ENCODE data around the gene ESYT2.
A peak's percentile ranks its signal among the peaks of the same experiment; 100 is the strongest.
"Not testable (repeated sequence)": the region's sequence is repeated elsewhere in the genome, so short reads cannot be mapped to it uniquely, and the experiment has no call there.

The ESYT2 gene

DNA sequence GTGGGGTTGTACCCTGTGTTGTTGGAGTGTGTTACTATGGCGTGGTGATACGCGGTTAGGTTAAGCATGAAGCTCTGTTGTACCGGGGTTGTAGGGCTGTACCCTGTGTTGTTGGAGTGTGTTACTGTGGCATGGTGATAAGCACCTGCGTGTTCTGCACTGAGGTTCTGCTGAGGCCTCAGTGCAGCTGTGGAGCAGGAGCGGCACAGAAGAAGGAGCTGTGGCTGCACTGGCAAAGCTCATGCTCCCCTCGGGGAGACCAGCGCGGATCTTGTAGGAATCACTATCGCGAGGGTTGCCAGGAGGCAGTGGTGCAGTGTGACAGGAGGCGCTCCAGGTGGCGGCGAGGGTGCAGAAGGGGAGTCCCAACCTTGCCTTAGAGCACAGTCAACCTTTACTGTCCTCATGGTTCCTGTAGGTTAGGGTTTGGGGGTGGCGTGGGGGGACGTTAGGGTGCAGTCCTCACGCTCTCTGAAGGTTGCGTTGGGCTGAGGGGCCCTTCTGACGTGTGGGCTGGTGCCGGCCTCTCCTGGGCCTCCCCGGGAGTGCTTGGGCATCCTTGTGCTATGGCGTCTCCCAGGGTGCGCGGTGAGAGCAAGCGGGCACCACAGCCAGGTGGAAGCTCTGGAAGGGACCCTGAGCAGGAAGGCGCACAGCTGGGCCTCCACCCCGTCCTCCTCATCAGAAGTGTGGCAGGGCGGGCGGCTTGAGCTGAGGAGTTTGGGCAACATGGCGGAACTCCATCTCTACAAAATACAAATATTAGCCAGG lies 38.1 kb upstream of the ESYT2 start:
- no peak for DNase-seq (ENCODE audit: low spot score)
- TF ChIP-seq CTCF (IDR thresholded peaks at IDR 0.05; ENCODE audit: borderline replicate concordance, control extremely low read depth, extremely low read depth, insufficient read depth, missing control alignments), result no peak
- in situ Hi-C loops (cut with MboI; ENCODE audit: low sequenced_read_pairs, unreplicated experiment), result no loop called here

DNA sequence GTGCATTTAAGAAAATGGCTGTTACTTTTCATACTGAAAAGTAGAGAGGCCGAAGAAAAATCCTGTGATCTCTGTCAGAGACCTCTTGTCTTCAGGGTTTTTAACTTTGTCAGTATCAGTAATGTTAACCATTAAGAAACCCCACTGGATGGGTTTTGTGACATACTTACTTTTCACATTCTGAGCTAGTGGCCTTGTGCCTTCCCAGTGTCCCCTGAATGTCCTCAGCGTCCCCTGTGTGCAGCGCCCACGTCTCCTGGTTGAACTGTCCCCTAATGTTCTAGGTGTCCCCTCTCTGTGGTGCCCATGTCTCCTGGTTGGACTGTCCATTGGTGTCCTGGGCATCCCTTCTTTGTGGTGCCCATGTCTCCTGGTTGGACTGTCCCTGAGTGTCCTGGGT lies 36.7 kb upstream of the ESYT2 start:
- DNase-seq (ENCODE audit: low spot score), result no peak
- TF ChIP-seq CTCF (IDR thresholded peaks at IDR 0.05; ENCODE audit: borderline replicate concordance, control extremely low read depth, extremely low read depth, insufficient read depth, missing control alignments), result no peak
- in situ Hi-C loops (cut with MboI; ENCODE audit: low sequenced_read_pairs, unreplicated experiment), result no loop called here

DNA sequence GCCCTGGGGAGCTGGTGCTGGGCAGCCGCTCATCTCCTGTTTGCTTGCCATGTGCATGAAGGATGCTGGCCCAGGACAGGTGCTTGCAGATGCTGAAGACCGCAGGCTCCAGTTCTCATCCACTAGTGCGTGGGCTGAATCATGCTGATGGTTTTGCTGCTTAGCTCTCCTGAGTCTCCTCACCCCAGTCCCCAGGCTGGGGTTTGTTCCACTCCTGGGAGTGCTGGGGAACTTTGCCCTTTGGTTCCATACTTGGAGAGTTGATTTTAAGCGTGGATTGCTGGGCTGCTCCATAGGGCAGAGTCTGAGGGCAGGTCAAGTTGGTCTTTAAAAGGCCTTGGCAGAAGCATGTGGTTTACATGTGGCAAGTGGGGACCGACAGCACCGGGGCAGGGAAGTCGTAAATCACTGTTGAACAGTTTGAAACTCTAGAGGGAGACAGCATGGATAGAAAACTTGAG lies 36.2 kb upstream of the ESYT2 start:
- in situ Hi-C loops (cut with MboI; ENCODE audit: low sequenced_read_pairs, unreplicated experiment), result no loop called here
- DNase-seq (ENCODE audit: low spot score), result no peak
- TF ChIP-seq CTCF (IDR thresholded peaks at IDR 0.05; ENCODE audit: borderline replicate concordance, control extremely low read depth, extremely low read depth, insufficient read depth, missing control alignments), result no peak

- in situ Hi-C loops (cut with MboI; ENCODE audit: low sequenced_read_pairs, unreplicated experiment), result no loop called here
- TF ChIP-seq CTCF (IDR thresholded peaks at IDR 0.05; ENCODE audit: borderline replicate concordance, control extremely low read depth, extremely low read depth, insufficient read depth, missing control alignments), result no peak
- no peak for DNase-seq (ENCODE audit: low spot score)
These were observed 35.5 kb upstream of the ESYT2 start for GRCh38 chr7:158864833-158865232.

GRCh38 chr7:158864507-158864820 lies 35.2 kb upstream of the ESYT2 start:
- no peak for TF ChIP-seq CTCF (IDR thresholded peaks at IDR 0.05; ENCODE audit: borderline replicate concordance, control extremely low read depth, extremely low read depth, insufficient read depth, missing control alignments)
- no peak for DNase-seq (ENCODE audit: low spot score)
- in situ Hi-C loops (cut with MboI; ENCODE audit: low sequenced_read_pairs, unreplicated experiment), result no loop called here

GRCh38 chr7:158863611-158864506 lies 34.5 kb upstream of the ESYT2 start:
- TF ChIP-seq CTCF (IDR thresholded peaks at IDR 0.05; ENCODE audit: borderline replicate concordance, control extremely low read depth, extremely low read depth, insufficient read depth, missing control alignments), result no peak
- DNase-seq (ENCODE audit: low spot score), result peak; percentile 78
- in situ Hi-C loops (cut with MboI; ENCODE audit: low sequenced_read_pairs, unreplicated experiment), result no loop called here

DNA sequence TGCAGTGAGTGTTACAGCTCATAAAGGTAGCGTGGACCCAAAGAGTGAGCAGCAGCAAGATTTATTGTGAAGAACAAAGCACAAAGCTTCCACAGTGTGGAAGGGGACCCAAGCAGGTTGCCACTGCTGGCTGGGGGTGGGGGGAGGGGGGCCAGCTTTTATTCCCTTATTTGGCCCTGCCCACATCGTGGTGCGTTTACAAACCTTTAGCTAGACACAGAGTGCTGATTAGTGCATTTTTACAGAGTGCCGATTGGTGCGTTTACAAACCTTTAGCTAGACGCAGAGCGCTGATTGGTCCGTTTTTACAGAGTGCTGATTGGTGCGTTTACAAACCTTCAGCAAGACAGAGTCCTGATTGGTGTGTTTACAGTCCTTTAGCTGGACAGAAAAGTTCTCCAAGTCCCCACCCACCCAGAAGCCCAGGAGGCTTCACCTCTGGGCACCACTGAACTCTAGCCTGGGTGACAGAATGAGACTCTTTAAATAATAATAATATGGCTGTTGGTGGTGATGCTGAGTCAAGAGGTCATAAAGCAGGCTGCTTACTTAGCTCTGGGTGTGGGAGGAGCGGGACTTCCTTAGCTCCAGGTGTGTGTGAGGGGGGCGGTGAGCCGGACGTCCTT lies 33.8 kb upstream of the ESYT2 start:
- DNase-seq (ENCODE audit: low spot score); in situ Hi-C loops (cut with MboI; ENCODE audit: low sequenced_read_pairs, unreplicated experiment): not testable (repeated sequence)

All from GM13976 (cell line).